ENCODE measurements around the gene ZNF341.
"Not testable (repeated sequence)": the region's sequence is repeated elsewhere in the genome, so short reads cannot be mapped to it uniquely, and the experiment has no call there.

ZNF341 gene

DNA sequence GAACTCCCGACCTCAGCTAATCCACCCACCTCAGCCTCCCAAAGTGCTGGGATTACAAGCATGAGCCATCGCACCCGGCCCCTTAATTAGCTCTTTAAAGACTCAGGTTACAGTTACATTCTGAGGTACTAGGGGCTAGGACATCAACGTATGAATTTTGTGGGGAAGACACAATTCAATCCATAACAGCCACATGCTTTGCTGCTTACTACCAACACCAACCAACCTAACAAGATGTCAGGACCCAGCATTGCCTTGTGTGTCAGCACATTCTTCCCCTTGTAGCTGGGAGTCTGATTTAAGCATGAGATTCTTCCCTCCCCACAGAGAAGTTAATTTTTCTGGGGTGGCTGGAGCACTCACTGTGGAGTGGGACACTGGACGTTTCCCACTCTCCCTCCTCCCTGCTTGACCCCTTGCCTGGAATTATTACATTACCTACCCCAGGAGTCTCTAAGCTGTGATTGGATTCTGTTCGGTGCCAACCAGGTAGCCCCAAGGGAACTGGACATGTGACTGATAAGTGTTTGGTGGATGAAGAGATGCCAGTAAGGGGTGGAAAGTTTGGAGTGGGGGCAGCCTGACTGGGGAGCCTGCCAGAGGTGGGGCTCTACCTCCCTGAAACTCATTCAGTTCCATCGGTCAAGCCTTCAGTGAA, 6.1 kb upstream of the ZNF341 start:
- intact Hi-C loops (cut with DNase I), result no loop called here
- peak in 1 of 10 donors; percentile 11 for DNase-seq

DNA sequence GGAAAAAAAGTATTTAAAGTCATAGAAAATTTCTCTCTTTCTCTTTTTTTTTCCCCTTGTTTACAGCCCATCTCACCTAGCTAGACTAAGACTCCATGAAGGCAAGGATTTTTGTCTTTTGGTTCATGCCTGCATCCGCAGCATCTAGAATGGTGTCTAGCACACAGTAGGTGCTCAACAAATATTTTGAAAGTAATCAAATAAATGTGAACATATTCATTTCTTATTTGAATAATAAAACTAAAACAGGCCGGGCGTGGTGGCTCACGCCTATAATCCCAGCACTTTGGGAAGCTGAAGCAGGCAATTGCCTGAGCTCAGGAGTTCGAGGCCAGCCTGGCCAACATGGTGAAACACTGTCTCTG, 4.7 kb upstream of the ZNF341 start:
- no peak for DNase-seq
- intact Hi-C loops (cut with DNase I), result no loop called here

DNA sequence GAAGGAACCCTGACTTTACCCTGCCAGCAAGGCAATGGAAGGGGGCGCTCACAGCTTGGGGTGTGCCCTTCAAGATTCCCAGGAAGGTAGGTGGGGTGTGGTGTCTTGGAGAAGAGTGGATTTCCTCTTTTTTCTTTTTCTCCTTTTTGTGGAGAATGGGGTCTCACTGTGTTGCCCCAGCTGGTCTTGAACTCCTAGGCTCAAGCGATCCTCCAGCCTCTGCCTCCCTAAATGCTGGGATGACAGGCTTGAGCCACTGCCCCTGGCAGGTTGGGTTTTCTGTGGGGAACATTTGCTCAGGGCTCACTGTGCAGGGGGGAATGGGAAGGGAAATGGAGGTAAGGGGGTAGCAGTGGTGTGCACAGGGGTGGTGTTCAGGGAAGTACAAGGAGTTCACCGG, 4.0 kb upstream of the ZNF341 start:
- intact Hi-C loops (cut with DNase I), result no loop called here
- DNase-seq, result no peak

DNA sequence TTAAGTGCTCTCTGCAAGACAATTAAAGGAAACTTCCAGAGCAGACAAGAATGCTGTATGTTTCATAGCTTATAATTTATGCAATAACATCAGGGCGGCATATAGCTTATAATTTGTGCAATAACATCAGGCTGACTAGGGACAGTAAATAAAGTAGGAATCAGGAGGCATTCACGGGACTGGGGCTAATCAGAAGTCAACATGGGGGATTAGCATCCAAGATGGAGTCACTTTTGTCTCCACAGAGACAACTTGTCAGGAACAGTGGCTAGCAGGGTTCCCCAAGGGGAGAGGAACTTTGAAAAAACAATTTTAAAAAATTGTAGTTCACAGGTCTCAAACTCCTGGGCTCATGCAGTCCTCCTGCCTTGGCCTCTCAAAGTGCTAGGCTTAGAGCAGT, 3.3 kb upstream of the ZNF341 start:
- intact Hi-C loops (cut with DNase I), result no loop called here
- DNase-seq, result no peak

DNA sequence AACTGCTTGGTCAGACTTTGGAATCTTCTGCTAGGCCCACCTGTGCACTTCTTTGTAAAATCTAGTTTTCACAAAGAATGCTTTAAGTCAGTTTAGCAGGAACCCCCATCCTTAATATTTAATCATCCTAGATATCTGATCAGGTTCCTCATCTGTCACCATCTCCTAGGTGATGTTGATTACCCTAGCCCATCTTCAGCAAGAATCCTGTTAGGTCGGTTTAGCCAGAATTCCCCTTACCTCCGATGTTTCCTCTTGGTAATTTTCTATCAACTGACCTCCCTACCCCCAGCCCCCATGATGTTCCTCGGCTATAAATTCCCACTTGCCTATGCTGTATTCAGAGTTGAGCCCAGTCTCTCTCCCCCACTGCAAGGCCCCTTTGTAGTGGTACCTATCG, 2.7 kb upstream of the ZNF341 start:
- DNase-seq, result no peak
- intact Hi-C loops (cut with DNase I), result no loop called here

DNA sequence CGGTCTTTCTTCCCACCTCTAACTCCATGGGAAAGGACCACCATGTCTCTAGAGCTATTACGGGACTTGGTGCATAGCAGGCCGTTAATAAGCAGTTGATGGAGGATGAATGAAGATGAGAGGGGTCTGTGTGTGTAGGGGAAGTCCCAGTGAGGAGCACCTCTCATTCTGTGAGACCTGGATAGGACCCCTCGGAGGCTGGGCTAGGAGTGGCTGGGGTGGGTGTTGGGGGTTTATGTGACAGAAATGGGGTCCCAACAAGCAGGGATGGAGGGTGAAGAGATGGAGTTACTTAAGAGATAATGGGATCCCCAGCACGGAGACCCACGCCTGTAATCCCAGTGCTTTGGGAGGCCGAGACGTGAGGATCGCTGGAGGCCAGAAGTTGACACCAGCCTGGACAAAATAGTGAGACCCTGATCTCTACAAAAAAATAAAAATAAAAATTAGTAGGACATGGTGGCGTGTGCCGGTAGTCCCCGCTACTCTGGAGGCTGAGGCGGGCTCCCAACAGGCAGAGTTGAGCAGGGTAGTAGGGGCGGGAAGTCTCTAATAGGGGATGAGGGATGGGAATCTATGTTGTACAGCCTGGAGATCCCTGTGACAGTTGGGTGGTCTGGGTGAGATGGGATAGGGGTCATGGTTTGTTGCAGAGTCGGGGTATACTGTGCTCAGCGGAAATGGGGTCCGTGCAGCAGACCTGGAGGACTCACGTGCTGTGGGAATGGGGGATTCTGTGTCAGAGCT, 677 bp upstream of the ZNF341 start:
- peak in 1 of 10 donors; percentile 54 for DNase-seq
- intact Hi-C loops (cut with DNase I), result loop anchor here (5.0 to 10.0 kb wide), 4 partner anchors 44 to 276 kb away; partner anchors contain the start of genes ACTL10, CHMP4B and E2F1

DNA sequence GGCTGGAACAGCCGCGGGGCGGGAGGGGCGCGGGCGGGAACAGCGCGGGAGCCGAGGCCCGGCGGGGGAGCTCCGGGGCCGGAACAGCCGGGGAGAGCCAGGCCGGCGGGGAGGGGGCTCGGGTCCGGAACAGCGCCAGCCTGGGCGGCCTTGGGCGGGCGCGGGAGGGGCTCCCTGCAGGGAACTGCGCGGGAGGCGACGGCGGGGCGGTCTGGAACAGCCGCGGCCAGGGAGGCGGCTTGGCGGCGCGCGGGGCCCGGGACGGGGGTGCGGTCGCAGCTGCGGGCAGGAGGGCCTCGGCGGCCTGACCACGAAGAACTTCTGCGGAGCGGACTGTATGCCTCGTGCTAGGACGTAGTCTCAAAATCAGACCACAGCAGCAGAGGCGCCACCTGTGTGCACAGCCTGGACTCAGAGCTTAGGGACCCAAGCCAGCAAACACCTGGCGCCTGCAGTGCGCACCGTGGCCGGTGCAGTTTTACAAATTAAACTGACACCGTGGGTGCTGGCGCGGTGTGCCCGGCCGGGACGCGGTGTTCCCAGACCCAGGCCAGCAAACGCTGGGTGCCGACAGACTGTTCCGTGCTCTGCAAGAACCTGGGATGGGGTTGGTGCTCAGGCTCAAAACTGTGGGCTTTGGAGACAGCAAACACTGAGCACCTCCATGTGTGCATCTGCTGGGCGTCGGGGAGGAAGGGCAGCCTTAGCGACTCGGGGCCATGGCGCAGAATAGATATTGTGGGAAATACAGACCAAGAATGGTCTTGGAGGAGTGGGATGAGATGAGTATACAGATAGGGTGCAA, 572 bp downstream of the ZNF341 start:
- peak; percentile 77 to 98 (median 84) for DNase-seq
- intact Hi-C loops (cut with DNase I), result loop anchor here (5.0 to 10.0 kb wide), 4 partner anchors 45 to 278 kb away; partner anchors contain the start of genes ACTL10, CHMP4B and E2F1

DNA sequence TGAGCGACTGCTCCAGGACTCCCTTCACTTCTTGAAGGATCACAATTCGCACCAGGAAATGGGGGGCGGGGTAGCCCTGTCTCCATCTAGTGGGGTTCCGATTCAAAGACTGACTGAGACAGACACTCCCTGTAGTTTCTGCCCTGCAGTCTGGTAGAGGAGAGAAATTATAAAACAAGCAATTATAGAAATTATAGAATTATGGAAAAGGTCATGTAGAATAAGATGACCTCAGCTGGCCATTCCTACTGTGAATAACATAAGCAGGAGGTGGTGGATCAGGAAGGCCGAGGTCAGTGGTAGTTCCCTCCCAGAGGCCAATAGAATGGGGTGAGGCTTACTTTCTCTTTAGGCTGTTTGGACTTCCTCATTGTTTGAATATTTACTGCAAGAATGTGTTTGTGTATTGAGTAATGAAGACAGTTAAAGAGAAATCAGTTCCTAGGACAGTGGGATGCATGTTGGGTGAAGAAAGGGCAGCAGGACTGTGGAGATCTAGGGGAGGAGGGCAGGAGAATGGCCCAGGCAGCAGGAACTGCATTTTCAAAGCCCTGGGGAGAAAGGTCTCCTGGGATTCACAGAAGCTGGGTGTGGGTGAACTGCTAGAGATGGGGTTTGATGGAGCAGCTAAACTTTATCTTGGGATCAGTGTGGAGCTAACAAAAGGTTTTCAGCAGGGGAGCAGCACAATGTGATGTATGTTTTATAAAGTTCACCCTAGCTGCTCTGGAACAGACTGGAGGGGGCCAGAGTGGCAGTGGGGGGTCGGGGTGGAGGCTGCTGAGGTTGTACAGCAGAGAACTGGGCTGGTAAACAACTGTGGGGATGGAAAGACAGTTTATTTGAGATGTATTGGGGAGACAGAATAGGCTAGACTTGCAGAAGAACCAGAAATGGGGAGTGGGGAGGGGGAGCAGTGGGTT, 2.1 kb downstream of the ZNF341 start:
- intact Hi-C loops (cut with DNase I), result loop anchor here (5.0 to 10.0 kb wide), 4 partner anchors 47 to 279 kb away; partner anchors contain the start of genes ACTL10, CHMP4B and E2F1
- DNase-seq, result peak in 1 of 10 donors; percentile 31

DNA sequence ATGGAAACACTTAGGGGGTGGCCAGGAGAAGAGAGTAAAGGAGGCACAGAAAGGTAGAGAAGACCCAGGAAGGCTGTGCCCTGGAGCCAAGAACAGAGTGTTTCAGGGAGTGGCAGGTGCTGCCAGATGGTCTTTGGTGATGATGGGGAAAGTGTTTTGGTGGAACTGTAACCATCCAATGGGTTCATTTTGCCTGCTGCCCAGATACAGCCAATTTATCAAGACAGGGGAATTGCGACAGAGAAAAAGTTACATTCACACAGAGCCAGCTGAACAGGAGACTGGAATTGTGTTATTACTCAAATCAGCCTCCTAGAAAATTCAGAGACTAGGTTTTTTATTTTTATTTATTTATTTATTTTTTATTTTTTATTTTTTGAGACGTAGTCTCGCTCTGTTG, 5.2 kb downstream of the ZNF341 start:
- DNase-seq, result no peak
- intact Hi-C loops (cut with DNase I), result loop anchor here (10.0 kb wide), 2 partner anchors 78 to 282 kb away; partner anchors contain the start of gene CHMP4B

DNA sequence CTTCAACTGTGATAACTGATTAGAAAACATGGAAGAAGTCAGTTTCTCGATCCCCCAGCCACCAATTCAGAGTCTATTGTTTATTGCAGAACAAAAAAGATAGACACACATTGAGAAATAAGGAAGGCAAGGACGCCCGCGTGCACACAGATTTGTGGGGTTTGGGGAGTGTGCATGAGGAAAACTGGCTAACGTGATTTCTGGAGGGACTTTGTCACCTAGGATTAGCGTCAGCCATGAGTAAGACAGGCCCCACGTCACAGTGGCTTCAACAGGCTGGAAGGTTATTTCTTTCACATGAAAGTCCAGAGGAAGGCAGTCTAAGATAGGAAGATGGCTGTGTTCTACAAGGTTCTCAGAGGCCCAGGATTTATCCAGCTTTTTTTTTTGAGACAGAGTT, 7.7 kb downstream of the ZNF341 start:
- DNase-seq, result no peak
- intact Hi-C loops (cut with DNase I), result loop anchor here (10.0 kb wide), 2 partner anchors 75 to 285 kb away; partner anchors contain the start of gene CHMP4B

DNA sequence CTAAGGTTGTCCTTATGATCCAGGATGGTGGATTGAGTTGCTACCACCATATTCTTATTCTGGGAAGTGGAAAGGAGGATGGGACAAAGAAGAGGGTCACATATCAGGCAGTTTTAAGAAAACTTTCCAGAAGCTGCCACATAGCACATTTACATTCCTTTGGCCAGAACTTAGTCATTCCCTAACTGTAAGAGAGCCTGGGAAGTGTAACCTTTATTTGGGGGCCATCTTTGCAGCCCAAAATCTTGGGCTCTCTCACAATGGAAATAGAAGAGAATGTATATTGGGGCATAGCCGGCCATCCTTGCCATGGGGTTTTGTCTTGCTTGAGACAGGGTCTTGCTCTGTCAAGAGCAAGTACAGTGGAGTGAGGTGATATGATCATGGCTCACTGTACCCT, 8.4 kb downstream of the ZNF341 start:
- DNase-seq, result no peak
- intact Hi-C loops (cut with DNase I), result no loop called here

DNA sequence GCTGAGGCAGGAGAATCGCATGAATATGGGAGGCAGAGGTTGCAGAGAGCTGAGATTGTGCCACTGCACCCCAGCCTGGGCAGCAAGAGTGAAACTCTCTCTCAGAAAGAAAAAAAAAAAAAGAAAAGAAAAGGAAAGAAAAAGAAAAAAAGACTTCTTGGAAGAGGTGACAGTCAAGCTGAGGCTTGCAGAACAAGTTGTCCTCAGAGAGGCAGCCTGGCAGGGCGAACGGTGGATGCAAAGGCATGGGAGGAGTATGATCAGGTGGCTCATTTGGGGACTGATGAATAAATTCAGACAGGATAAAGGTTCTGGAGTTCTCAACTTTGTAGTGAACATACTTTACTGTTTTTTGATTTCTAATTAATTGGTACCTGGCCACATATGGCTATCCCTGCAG, 12.4 kb downstream of the ZNF341 start:
- DNase-seq, result peak in 1 of 10 donors; percentile 59
- intact Hi-C loops (cut with DNase I), result no loop called here

DNA sequence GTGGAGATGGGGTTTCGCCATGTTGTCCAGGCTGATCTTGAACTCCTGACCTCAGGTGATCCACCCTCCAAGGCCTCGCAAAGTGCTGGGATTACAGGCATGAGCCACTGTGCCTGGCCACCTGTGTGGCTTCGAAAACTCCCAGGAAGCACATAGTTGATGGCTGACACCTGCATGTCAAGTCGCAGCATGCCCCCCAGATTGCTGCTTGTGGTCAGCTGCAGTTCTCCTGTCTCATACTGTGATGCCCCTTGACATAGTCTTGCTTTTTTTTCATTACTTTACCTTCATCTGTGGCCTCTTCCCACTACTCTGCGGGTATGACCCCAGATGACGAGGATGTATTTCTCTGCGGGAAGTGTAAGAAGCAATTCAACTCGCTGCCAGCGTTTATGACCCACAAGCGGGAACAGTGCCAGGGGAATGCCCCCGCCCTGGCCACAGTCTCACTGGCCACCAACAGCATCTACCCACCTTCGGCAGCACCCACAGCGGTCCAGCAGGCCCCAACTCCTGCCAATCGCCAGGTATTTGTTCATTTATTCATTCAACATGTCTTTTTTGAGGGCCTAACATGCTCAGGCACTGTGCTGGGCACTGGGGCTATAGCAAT, 13.1 kb downstream of the ZNF341 start:
- intact Hi-C loops (cut with DNase I), result no loop called here
- DNase-seq, result peak in 1 of 10 donors; percentile 66

DNA sequence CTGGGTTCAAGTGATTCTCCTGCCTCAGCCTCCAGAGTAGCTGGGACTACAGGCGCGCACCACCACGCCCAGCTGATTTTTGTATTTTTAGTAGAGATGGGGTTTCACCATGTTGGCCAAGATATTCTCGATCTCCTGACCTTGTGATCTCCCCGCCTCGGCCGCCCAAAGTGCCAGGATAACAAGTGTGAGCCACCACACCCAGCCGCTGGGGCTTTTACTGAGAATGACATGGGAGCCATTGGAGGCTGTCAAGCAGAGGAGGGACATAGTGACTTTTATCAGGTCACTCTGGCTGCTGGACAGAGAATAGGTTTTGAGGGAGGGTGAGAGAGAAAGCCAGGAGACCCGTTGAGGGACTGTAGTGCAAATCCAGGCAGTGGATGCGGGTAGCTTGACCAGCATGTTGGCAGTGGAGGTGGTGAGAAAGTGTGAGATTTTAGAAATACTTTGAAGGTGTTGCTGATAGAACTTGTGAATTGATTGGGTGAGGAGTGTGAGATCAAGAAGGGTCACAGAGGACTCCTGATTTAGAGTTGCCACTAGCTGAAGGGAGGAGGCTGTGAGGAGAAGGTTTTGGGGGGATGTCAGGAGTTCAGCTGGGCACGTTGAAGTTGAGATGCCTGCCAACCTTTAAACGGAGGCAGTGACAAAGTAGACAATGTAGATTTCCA, 14.7 kb downstream of the ZNF341 start:
- peak in 1 of 10 donors; percentile 41 for DNase-seq
- intact Hi-C loops (cut with DNase I), result no loop called here

DNA sequence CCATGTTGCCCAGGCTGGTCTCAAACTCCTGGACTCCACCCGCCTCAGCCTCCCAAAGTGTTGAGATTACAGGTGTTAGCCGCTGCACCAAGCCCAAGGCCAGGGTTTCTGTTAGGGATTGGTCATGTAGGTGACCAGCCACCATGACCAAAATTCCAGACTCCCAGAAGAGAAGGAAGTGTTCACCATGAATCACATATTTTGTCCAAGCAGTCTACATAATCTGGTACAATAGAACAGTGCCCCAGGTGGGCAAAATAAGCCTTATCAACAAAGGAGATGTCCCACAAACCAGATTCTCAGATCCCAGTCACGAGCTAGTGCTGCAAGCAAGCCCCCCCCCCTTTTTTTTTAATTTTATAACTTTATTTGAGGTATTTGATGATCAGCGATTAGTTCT, 20.0 kb downstream of the ZNF341 start:
- intact Hi-C loops (cut with DNase I), result no loop called here
- DNase-seq, result peak in 1 of 10 donors; percentile 55

DNA sequence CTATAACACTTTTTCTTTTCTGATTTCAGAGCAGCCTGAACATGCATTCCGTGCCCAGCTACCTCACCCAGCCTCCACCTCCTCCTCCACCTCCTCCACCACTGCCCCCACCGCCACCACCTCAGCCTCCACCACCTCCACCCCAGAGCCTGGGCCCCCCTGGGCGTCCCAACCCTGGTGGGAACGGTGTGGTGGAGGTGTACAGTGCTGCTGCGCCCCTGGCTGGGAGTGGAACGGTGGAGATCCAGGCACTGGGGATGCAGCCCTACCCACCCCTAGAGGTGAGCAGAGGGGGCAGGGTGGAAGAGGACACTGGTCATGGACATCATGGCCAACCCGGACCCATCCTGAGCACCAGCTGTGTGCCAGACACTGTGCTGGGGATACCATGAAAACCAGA, 21.3 kb downstream of the ZNF341 start:
- intact Hi-C loops (cut with DNase I), result no loop called here

DNA sequence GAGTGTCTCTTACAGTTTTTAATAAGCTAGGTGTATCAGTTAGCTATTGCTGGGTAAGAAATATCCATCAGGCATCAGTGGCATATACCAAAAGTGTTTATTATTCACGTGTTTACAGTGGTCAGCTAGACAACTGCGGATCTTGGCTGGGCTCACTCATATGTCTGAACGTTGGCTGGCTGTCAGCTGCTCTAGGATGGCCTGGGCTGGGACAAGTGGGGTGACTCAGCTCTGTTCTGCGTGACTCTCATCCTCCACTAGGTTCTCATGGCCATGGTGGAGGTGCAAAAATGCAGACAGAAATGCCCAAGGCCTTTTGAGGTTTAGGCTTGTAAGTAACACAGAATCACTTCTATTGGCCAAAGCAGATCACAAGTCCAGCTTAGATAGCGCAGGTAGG, 22.0 kb downstream of the ZNF341 start:
- DNase-seq, result no peak
- intact Hi-C loops (cut with DNase I), result no loop called here

More for the DNA sequence above, 21.3 kb downstream of the ZNF341 start:
- peak in 1 of 10 donors; percentile 58 for DNase-seq

DNA sequence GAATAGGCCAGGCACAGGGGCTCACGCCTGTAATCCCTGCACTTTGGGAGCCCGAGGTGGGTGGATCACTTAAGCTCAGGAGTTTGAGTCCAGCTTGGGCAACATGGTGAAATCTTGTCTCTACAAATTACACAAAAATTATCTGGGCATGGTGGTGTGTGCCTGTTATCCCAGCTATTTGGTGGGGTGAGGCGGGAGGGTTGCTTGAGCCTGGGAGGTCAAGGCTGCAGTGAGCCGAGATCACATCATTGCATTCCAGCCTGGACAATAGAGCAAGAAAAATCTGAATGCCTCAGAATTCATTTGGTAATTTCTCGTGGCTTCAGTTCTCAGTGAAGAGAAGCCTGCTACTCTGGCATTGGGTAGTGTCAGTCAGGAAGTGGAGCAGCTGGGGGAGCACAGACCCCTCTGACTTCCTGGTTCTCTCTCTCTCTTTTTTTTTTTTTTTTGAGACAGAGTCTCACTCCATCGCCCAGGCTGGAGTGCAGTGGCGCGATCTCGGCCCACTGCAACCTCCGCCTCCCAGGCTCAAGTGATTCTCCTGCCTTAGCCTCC, 24.2 kb downstream of the ZNF341 start:
- peak in 2 of 10 donors; percentile 9 to 13 for DNase-seq
- intact Hi-C loops (cut with DNase I), result not testable (repeated sequence)
